ENCODE measurements around the gene PRKG1. TPM values are rescaled to one million over a fixed set of nuclear protein-coding genes. Genes with fewer than 3 reads are reported as not detected.

PRKG1 gene
- total RNA-seq, 4 donors from 2014 or later, result 26.5 to 72.3 (median 58.1) TPM

- H3K27me3 ChIP-seq, result no peaks in the 10 kb centered on the region
- intact Hi-C loops (cut with DNase I), result no loop called here
- 75 to 85% methylated on average over 2 of the region's 2 CpGs for WGBS, 2 donors
- H3K27ac ChIP-seq, result no peak overlapping the region
- DNase-seq, result no peak
- no peak for TF ChIP-seq CTCF (IDR thresholded peaks at IDR 0.05)
- no peak for TF ChIP-seq POLR2A (IDR thresholded peaks at IDR 0.05)
- H3K4me3 ChIP-seq (replicated peaks in 1 of 3), result no peak overlapping the region
- H3K4me1 ChIP-seq, result no peaks in the 10 kb centered on the region
- H3K36me3 ChIP-seq, result no peaks in the 10 kb centered on the region
- no peaks in the 10 kb centered on the region for H3K9me3 ChIP-seq
Measured at GRCh38 chr10:51186361-51186760, 112.1 kb downstream of the PRKG1 start.

DNA sequence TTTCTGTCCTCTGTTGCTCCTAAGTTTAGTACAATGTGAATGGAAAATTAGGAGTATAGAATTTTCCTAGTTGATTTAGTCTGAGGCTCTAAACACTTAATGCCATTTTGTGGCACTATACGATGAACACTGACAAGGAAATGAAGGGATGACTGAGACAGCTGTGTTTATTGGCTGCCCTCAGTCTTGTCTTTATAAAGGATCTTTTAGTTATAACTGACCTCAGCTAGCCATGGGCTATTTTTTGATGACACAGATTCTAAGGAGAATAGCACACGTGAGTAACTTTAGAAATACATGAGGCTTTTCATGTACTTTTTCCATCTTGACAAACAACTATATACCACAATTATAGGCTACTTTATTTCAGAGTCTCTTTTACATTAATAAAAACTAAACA, 113.7 kb downstream of the PRKG1 start:
- TF ChIP-seq POLR2A (IDR thresholded peaks at IDR 0.05) (no peak), CTCF (IDR thresholded peaks at IDR 0.05) (no peak)
- Histone ChIP-seq H3K9me3 (no peaks in the 10 kb centered on the region), H3K36me3 (no peaks in the 10 kb centered on the region), H3K4me1 (peaks cover 0 to 6% of the 10 kb centered on the region in 2 donors), H3K27ac (no peak overlapping the region), H3K27me3 (no peaks in the 10 kb centered on the region), H3K4me3 (replicated peaks in 1 of 3) (no peak overlapping the region)
- intact Hi-C loops (cut with DNase I), result no loop called here
- 72 to 80% methylated on average over 2 of the region's 2 CpGs for WGBS, 2 donors
- no peak for DNase-seq

GRCh38 chr10:51188866-51189265, 114.6 kb downstream of the PRKG1 start:
- TF ChIP-seq CTCF (IDR thresholded peaks at IDR 0.05), result no peak
- no peak for TF ChIP-seq POLR2A (IDR thresholded peaks at IDR 0.05)
- no peak overlapping the region for H3K27ac ChIP-seq
- WGBS, 2 donors, result 87 to 92% methylated on average over 2 of the region's 2 CpGs
- no peak for DNase-seq
- H3K27me3 ChIP-seq, result no peaks in the 10 kb centered on the region
- no peaks in the 10 kb centered on the region for H3K36me3 ChIP-seq
- intact Hi-C loops (cut with DNase I), result no loop called here
- H3K4me3 ChIP-seq (replicated peaks in 1 of 3), result no peak overlapping the region
- peaks cover 0 to 6% of the 10 kb centered on the region in 2 donors for H3K4me1 ChIP-seq
- H3K9me3 ChIP-seq, result no peaks in the 10 kb centered on the region

- no peak for DNase-seq
- Histone ChIP-seq H3K9me3 (no peaks in the 10 kb centered on the region), H3K36me3 (no peaks in the 10 kb centered on the region), H3K27me3 (no peaks in the 10 kb centered on the region), H3K4me1 (peaks cover 0 to 4% of the 10 kb centered on the region in 2 donors), H3K27ac (no peak overlapping the region), H3K4me3 (replicated peaks in 1 of 3) (no peak overlapping the region)
- TF ChIP-seq CTCF (IDR thresholded peaks at IDR 0.05) (no peak), POLR2A (IDR thresholded peaks at IDR 0.05) (no peak)
- 91 to 94% methylated on average over 1 of the region's 1 CpG for WGBS, 2 donors
- intact Hi-C loops (cut with DNase I), result no loop called here
Measured at GRCh38 chr10:51196508-51197175, 122.4 kb downstream of the PRKG1 start.

- H3K36me3 ChIP-seq, result no peaks in the 10 kb centered on the region
- 94 to 97% methylated on average over 3 of the region's 3 CpGs for WGBS, 2 donors
- H3K4me3 ChIP-seq (replicated peaks in 1 of 3), result no peak overlapping the region
- no peaks in the 10 kb centered on the region for H3K9me3 ChIP-seq
- intact Hi-C loops (cut with DNase I), result no loop called here
- no peaks in the 10 kb centered on the region for H3K4me1 ChIP-seq
- no peak for DNase-seq
- H3K27me3 ChIP-seq, result no peaks in the 10 kb centered on the region
- H3K27ac ChIP-seq, result no peak overlapping the region
- TF ChIP-seq CTCF (IDR thresholded peaks at IDR 0.05) (no peak), POLR2A (IDR thresholded peaks at IDR 0.05) (no peak)
Measured at GRCh38 chr10:51198170-51198569, 123.9 kb downstream of the PRKG1 start.
